GM18868 (cell line): ENCODE data around the gene PRKCG.
"Not testable (repeated sequence)": the region's sequence is repeated elsewhere in the genome, so short reads cannot be mapped to it uniquely, and the experiment has no call there.

Experiments used
- ATAC-seq: cut with Tn5 transposase; IDR thresholded peaks from one replicate; pipeline ENCODE4 v1.9.1; 2021; ENCODE audit warnings: mild to moderate bottlenecking, moderate library complexity; ENCODE audit not compliant: unreplicated experiment

The PRKCG gene

GRCh38 chr19:53936029-53936428 lies 54.0 kb downstream of the PRKCG start:
- no peak for ATAC-seq

DNA sequence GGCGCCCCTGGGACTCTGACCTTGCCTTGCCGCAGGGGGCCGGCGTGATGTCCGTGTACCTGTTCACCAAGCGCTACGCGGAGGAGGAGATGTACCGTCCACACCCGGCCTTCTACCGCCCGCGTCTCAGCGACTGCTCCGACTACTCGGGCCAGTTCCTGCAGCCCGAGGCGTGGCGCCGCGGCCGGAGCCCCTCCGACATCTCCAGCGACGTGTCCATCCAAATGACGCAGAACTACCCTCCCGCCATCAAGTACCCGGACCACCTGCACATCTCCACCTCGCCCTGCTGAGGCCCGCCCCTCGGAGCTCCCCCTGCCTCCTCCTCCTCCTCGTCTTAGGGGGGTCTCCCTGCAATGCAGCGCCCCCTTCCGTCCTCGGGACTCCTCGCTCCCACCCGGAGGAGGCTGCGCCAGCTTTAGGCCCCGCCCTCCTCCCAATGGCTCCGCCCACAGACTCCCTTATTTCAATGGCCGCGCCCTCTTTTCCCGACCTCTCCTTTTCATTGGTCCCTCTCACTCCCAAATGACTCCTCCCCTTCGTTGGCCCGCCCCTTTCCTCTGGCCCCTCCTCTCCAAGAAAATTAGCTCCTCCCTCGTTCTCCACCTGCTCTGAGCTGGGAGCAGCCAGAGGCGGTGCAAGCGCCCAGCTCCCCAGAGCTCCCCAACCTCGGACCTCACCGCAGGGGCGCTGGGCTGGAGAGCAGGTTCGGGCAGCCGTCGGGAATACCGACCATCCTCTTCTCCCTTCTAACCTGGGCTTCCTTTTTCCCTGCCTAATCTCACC lies 60.2 kb downstream of the PRKCG start:
- no peak for ATAC-seq

DNA sequence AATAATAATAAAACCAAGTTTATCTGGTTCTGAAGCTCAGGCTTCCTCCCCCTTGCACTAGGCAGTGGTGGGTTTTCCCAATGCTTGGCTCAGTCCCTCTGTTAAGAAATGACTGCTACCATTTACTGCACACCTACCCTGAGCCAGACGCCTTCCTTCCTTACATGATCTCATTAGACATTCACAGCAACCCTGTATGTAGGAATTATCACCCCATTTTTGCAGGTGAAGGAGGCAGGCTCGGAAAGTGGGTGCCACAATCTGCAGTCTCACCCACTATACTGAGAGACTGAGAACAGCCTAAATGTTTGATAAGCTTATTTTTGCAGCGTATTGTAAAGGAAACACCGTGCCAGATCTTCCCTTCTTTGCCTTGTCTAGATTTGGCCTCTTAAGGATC lies 62.4 kb downstream of the PRKCG start:
- ATAC-seq, result no peak

DNA sequence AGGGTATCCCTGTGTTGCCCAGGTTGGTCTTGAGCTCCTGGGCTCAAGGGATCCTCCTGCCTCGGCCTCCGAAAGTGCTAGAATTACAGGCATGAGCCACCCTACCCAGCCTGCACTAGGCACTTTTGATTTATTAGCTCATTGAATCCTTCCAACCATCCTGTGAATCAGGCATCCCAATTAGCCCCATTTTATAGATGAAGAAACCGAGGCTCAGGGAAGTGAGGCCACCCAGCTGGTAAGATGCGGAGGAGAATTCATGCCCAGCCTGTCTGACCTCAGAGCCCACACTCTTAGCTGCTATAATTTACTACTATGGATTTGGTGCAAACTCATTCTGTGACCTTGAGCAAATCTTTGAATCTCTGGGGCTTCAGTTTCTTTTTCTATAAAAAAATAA lies 62.9 kb downstream of the PRKCG start:
- no peak for ATAC-seq

- no peak for ATAC-seq
Measured at GRCh38 chr19:53945441-53945840, 63.4 kb downstream of the PRKCG start.

DNA sequence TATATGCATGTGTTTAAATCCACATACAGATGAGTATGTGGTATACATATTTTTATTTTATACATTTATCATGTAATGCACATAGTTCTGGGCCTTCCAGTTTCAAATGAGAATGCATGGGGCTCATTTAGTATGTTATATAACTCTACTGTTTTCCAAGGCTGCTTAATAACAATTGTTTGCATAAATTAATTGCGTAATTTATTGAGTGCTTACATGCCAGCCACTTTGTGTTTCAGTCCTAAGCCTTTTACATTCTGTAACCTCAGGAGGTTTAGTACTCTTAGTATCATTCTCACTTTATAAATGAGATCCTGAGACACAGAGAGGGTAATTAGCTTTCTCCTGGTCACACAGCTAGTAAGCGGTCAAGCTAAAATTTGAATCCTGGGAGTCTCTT lies 64.0 kb downstream of the PRKCG start:
- ATAC-seq, result no peak

- no peak for ATAC-seq
Measured at GRCh38 chr19:53947624-53948023, 65.6 kb downstream of the PRKCG start.

DNA sequence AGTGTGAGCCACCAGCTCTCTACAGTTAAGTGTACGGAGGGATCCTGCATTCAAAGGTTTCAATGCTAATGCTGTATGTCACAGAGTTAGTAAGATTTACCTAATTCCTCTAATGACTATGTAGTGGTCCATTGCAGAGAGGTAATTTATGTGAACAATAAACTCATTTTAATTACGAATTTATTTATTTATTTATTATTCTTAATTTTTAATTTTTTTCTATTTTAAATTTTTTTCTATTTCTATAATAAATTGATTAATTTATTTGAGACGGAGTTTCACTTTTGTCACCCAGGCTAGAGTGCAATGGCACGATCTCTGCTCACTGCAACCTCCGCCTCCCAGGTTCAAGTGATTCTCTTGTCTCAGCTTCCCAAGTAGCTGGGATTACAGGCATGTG lies 66.6 kb downstream of the PRKCG start:
- ATAC-seq, result not testable (repeated sequence)

- no peak for ATAC-seq
Measured at GRCh38 chr19:53951436-53951835, 69.4 kb downstream of the PRKCG start.

DNA sequence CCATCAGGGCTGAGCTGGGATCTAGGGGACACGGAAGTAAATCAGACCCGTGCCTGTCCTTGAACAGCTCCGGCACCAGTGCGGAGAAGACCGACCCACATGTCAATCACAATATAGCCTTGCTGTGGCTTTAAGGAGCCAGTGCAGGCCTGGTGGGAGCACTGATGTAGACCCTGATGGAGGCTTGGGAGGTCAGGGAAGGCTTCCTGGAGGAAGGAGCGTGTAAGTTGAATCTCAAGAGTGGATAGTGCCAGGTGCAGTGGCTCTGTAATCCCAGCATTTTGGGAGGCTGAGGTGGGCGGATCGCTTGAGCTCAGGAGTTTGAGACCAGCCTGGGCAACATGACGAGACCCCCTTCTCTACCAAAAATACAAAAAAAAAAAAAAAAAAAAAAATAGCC lies 70.0 kb downstream of the PRKCG start:
- ATAC-seq, result no peak

GRCh38 chr19:53953383-53953782 lies 71.4 kb downstream of the PRKCG start:
- ATAC-seq, result no peak
